H54 (cell line): ENCODE results near the gene MGAT3.
A peak's percentile ranks its signal among the peaks of the same experiment; 100 is the strongest.
"Not testable (repeated sequence)": the region's sequence is repeated elsewhere in the genome, so short reads cannot be mapped to it uniquely, and the experiment has no call there.

ENCODE experiments used
- DNase-seq: peaks from one replicate; pipeline ENCODE4 v3.0.0; 2011; ENCODE audit warnings: low spot score, mixed read lengths; ENCODE audit not compliant: insufficient read length
- FAIRE-seq: peaks from 3 replicates; lab custom pipeline; 2011; peaks lifted over from hg19 to GRCh38; lab: Jason Lieb, UNC
- POLR2A ChIP-seq: IDR thresholded peaks from 2 replicates; pipeline ENCODE4 v1.6.1; 2011; ENCODE audit warnings: low read depth, mild to moderate bottlenecking, low read length

Gene MGAT3

DNA sequence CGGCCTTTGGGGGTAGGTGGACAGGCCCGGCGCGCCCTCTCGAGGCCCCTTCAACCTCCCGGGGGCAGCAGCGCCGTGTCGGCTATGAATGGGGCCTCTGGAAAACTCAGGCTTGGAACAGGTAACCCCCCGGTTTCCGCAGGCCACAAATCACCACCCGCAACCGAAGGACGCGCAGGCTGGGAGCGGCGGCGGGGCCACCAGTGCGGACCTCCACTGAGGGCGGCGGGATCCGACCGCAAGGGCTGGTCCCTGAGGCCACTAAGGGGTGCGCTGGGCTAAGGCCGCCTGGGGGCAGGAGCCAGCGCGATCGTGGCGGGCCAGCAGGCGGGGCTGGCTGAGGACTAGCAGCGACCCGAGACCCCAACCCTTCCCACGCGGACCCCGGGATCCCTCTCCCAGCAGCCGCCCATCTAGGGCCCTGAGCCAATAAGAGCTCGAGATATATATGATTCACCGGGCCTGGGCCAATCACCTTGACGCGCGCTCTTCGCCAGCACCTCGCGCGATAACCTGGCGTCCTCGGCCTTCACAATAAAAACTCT lies 62.9 kb downstream of the MGAT3 start:
- FAIRE-seq (no peak), DNase-seq (peak; percentile 86)
- TF ChIP-seq POLR2A: 0 out of 2 replicates have a peak, but pooled peaks have one; percentile 16

DNA sequence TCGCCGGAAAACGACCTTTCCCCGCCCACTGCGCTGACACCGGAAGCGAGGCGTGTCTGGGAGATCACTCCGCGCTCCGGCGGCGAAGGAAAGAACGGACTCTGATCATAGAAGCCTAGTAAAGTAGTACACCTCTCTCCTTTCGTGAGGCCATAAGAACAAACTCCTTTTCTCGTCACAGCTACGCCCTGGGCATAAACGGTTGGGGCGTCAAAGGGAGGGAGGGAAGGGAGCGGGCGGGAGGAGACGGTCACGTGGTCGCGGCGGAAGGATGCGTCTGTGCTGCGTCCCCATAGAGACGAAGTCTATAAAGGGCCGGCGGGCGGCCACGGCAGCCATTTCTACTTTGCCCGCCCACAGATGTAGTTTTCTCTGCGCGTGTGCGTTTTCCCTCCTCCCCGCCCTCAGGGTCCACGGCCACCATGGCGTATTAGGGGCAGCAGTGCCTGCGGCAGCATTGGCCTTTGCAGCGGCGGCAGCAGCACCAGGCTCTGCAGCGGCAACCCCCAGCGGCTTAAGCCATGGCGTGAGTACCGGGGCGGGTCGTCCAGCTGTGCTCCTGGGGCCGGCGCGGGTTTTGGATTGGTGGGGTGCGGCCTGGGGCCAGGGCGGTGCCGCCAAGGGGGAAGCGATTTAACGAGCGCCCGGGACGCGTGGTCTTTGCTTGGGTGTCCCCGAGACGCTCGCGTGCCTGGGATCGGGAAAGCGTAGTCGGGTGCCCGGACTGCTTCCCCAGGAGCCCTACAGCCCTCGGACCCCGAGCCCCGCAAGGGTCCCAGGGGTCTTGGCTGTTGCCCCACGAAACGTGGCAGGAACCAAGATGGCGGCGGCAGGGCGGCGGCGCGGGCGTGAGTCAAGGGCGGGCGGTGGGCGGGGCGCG lies 63.7 kb downstream of the MGAT3 start, which contains the start of gene ATF4:
ATF4 (plus strand) TSS at position 337 of the 880 bp plus-strand sequence. CDS start 884 bp downstream, outside the sequence.
- DNase-seq (no peak), FAIRE-seq (no peak)
- peak; percentile 85 for TF ChIP-seq POLR2A

DNA sequence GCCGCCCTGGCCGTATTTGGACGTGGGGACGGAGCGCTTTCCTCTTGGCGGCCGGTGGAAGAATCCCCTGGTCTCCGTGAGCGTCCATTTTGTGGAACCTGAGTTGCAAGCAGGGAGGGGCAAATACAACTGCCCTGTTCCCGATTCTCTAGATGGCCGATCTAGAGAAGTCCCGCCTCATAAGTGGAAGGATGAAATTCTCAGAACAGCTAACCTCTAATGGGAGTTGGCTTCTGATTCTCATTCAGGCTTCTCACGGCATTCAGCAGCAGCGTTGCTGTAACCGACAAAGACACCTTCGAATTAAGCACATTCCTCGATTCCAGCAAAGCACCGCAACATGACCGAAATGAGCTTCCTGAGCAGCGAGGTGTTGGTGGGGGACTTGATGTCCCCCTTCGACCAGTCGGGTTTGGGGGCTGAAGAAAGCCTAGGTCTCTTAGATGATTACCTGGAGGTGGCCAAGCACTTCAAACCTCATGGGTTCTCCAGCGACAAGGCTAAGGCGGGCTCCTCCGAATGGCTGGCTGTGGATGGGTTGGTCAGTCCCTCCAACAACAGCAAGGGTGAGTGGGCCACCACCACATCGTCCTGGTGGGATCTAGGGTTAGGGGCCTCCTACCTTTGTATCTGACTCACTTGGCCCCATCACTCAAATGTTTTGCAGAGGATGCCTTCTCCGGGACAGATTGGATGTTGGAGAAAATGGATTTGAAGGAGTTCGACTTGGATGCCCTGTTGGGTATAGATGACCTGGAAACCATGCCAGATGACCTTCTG lies 64.5 kb downstream of the MGAT3 start:
- FAIRE-seq, DNase-seq: not testable (repeated sequence)

DNA sequence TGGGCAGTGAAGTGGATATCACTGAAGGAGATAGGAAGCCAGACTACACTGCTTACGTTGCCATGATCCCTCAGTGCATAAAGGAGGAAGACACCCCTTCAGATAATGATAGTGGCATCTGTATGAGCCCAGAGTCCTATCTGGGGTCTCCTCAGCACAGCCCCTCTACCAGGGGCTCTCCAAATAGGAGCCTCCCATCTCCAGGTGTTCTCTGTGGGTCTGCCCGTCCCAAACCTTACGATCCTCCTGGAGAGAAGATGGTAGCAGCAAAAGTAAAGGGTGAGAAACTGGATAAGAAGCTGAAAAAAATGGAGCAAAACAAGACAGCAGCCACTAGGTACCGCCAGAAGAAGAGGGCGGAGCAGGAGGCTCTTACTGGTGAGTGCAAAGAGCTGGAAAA lies 65.3 kb downstream of the MGAT3 start:
- not testable (repeated sequence) for DNase-seq, FAIRE-seq

DNA sequence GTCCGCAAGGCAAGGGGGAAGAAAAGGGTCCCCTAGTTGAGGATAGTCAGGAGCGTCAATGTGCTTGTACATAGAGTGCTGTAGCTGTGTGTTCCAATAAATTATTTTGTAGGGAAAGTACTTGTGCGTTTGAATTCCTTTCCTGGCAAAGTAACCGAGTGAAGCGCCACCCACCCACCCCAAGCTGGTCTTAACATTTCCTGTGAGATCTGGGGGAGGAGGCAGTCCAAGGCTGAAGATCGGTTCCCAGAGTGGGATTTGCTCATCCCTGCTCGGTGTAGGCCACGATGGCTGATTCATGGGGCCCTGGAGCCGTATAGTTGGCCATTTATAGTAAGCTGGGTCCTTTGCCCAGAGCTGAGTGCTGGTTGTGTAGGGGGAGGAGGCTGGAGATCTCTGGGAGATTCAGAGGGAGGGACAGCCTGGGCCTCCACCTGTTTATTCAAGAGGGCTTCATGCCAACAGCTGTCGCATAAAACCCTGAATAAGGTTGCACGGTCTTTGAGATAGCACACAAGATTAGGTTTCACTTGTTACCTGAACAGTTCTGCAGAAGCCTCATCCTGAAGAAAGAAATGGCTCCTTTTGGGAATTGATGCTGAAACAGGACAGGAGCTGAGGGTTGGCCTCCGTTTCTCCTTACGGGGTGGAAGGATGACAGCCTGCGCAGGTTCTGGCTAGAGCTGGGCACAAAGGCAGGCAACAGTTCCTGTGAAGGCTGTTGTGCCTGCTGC lies 65.9 kb downstream of the MGAT3 start:
- TF ChIP-seq POLR2A: no peak
- FAIRE-seq (no peak), DNase-seq (no peak)

DNA sequence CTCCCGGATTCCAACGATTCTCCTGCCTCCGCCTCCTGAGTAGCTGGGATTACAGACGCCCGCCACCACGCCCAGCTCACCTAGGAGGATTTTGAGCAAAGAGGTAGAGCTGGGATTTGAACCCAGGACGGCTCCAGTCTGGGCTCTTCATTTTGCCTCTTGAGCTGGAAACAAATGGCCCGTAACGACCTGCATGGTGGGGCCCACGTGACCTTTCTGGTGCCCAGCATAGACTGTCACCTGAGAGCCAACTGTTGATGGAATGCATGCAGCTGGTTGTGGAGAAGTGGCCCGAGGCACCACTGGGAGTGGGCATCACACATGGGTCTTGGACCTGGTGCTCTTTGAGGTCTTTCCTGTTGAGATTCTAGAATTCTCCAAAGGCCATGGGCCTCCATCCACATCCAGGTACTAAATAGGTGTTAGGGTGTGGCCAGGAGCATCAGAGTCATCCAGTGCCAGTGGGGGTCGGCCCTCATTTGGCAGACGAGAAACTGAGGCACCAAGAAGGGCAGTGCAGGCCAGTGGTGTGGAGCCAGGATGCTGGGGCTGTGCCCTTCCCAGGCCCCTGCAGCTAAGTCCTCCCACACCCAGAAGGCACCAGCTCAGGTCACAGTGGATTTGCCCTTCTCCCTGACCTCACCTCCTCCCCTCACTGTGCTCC lies 67.4 kb downstream of the MGAT3 start:
- DNase-seq (no peak), FAIRE-seq (no peak)
- TF ChIP-seq POLR2A: no peak

DNA sequence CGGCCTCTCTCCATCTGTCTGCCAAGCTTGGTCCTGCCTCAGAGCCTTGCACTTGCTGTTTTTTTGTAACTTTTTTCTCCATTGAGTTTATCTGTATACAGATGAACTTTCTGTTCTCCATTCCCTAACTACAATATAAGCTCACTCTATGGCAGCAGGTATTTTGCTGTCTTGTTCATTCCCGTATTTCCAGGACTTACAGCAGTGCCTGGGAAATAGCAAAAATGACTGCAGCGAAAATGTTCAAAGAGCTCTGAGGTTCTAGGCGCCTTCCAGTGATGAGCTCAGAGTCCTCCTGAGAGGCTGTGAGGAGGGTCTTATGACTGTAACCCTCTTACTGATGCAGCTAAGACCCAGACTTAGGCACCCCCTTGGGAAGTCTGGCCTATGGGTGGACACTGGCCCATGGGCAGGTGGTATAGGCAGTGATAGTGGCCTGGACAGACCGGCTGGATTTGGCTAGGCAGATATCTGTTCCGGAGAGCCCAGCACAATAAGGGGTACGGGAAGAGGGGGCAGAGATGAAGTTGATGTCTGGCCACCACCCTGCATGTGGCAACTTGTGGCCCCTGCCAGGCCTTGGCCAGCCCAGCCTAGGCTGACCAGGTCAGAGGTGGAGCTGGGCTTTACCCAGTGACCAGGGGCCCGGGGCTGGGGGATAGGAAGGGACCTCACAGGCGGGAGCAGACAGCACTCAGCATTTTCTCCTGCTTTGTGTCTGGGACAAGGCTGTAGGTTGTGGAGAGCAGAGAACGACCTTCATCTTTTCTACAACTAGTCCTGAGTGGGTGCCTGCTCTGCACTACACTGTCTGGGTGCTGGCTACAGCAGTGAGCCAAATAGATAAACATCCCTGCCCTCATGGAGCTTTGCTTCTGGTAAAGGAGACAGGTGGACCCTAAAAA lies 68.2 kb downstream of the MGAT3 start:
- DNase-seq (no peak), FAIRE-seq (no peak)
- no peak; the same call in 1 of the 2 replicates for TF ChIP-seq POLR2A

DNA sequence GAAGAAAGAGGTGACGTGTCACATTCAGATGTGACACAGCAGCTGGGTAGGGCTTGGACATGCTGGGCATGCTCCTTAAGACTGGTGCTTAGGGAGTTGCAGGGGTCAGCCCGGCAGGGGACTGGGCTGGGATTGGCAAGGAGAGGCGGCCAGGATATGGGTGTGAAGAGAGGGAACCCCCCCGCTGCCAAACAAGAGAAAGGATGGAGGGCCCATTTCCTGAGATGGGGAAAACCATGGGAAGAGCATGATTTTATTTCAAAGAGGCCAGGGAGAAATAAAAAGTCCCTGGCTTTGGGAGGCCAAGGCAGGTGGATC lies 68.8 kb downstream of the MGAT3 start:
- TF ChIP-seq POLR2A: no peak
- FAIRE-seq (no peak), DNase-seq (no peak)

DNA sequence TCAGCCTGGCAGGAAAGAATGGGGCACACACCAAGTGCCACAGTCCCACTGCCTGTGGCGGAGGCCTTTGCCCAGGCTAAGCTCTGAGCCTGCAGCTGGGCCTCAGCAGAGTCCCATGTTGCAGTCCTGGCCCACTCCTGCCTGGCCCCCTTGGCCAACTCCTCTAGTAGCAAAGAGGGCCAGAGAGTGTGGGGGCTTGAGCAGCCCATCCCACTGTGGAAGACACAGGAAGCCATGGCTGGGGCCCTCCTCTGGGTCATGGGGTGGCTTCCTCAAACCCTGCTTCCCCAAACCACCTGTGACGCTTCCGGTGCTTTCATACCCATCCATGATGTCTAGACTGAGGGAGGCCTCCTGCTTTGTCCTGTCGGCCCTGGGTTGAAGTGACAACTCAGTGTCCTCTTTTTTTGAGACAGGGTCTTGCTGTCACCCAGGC lies 69.9 kb downstream of the MGAT3 start:
- TF ChIP-seq POLR2A: no peak
- FAIRE-seq (no peak), DNase-seq (no peak)

DNA sequence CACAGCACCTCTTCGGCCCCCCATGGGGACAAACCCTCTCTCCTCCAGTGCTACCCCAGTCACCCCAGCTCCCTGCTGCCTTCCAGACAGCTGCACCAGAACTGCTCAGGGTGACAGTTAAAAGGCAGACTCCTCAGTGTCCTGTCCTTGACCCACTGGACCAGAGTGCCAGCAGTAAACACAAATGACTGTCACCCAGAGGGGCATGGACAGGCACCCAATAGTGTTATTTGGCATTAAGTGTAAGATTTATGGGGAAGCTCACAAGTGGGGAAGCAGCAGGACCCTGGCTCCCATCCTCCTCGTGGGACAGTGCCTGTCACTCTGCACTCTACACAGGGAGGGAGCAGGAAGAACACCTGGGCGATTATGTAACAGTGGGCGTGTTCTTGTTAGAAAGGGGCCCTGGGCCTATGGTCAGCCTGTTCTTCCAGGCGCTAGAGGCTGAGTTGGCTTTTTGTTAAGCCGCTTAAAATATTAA lies 70.7 kb downstream of the MGAT3 start:
- FAIRE-seq (no peak), DNase-seq (no peak)
- TF ChIP-seq POLR2A: no peak

DNA sequence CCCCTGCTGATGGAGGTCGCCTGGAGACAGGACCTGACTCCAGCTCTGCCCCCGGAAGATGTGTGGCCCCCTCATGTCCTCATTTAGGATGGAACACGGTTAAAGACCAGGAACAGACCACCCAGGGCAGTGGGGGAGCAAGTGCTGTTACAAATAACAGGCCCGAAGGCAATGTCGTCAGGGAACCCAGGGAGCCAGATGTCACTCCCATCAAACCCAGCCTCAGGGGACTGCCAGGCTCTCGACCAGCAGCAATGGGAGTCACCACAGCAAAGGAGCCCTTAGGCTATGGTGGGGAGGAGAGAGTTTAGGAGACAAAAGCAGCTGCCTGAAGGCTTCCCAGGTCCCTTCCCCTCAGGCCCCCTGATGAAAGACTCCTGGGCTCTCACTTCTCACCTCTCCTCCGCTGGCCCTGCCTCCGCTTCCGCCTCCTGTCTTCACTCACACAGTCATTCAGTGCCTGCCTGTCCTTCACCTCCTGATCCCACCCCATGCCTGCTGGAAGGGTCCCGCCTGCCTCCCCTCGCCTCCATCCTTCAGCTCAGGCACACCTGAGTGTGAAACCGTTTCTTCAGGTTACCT lies 71.4 kb downstream of the MGAT3 start:
- DNase-seq (no peak), FAIRE-seq (no peak)
- TF ChIP-seq POLR2A: no peak
